Activated CD8-positive, alpha-beta T cell treated with anti-CD3 and anti-CD28 coated beads, Interleukin-2, amount 10 ng/mL, durations not matched to agents 7 days and 5 days (primary cell): Measurements from ENCODE around the gene NONO. TPM values are rescaled to one million over a fixed set of nuclear protein-coding genes. Genes with fewer than 3 reads are reported as not detected.
"Not testable (repeated sequence)": the region's sequence is repeated elsewhere in the genome, so short reads cannot be mapped to it uniquely, and the experiment has no call there.

Experiments used
- ATAC-seq: fragments of 150-1000 bp; cut with Tn5 transposase; one replicate; pipeline ENCODE4 v1.10.0; 2021; ENCODE audit warnings: moderate library complexity
- CTCF ChIA-PET: fragments of 350-600 bp; sonication (Branson Sonifier 250); formaldehyde crosslinking; loops from one replicate; lab custom pipeline; 2021; ENCODE audit warnings: antibody characterized with exemption; lab: Charles Lee
- POLR2A ChIA-PET: fragments of 350-600 bp; sonication (Branson Sonifier 250); formaldehyde crosslinking; loops from one replicate; lab custom pipeline; 2021; ENCODE audit warnings: antibody characterized with exemption; lab: Charles Lee
- DNase-seq: peaks from one replicate; pipeline ENCODE4 v3.0.0-alpha.2; 2020
- H3K27ac Mint-ChIP-seq: one replicate; pipeline ENCODE4 v1.8.0; 2021; ENCODE audit warnings: mild to moderate bottlenecking, mixed read lengths
- H3K27me3 Mint-ChIP-seq: one replicate; pipeline ENCODE4 v1.8.0; 2021; ENCODE audit warnings: low read depth, mixed read lengths
- H3K36me3 Mint-ChIP-seq: one replicate; pipeline ENCODE4 v1.8.0; 2021; ENCODE audit warnings: low read depth, mixed read lengths
- H3K4me1 Mint-ChIP-seq: one replicate; pipeline ENCODE4 v1.8.0; 2021; ENCODE audit warnings: low read depth, mixed read lengths
- H3K4me3 Mint-ChIP-seq: one replicate; pipeline ENCODE4 v1.8.0; 2021; ENCODE audit warnings: mild to moderate bottlenecking, mixed read lengths
- H3K9me3 Mint-ChIP-seq: one replicate; pipeline ENCODE4 v1.8.0; 2022; ENCODE audit warnings: mixed read lengths; ENCODE audit not compliant: insufficient read depth
- total RNA-seq, 2 experiments: library from RNA; stranded (reverse); gene quantifications; one replicate each; pipeline ENCODE4 v1.2.3, GENCODE V29; 2021

NONO gene
- total RNA-seq, 2 experiments from 2014 or later: 446 to 478 TPM

DNA sequence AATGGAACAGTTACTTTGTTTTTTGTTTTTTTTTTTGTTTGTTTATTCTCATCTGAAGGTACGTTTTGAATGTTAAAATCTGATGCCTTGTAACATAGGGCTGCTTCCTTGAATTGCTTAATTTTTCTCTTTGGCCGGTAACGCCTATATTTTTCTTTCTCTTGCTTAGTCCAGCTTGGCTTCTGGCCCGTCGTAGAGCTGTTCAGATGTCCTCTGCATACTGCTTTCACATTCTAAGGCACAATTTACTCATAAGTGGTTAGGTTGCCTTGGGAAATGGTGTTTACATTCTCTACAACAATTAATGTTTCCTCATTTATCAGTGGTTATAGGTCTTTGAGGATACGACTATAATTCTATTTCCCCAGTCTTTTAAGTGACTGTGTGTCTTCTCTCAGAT is 7.9 kb downstream of the NONO start:
- POLR2A ChIA-PET: interaction anchor here (0.6 to 1.0 kb wide), 4 partner anchors 8 to 801 kb away, joined by 3 read pairs; partner anchors contain the start of gene NONO
- H3K36me3 Mint-ChIP-seq: peaks cover 38% of the 10 kb centered on the region
- CTCF ChIA-PET: no interaction called here
- no peak for ATAC-seq
- H3K9me3 Mint-ChIP-seq: no peaks in the 10 kb centered on the region
- H3K4me3 Mint-ChIP-seq: no peak overlapping the region
- peaks cover 6% of the 10 kb centered on the region for H3K4me1 Mint-ChIP-seq
- H3K27ac Mint-ChIP-seq: no peak overlapping the region
- no peaks in the 10 kb centered on the region for H3K27me3 Mint-ChIP-seq
- no peak for DNase-seq

DNA sequence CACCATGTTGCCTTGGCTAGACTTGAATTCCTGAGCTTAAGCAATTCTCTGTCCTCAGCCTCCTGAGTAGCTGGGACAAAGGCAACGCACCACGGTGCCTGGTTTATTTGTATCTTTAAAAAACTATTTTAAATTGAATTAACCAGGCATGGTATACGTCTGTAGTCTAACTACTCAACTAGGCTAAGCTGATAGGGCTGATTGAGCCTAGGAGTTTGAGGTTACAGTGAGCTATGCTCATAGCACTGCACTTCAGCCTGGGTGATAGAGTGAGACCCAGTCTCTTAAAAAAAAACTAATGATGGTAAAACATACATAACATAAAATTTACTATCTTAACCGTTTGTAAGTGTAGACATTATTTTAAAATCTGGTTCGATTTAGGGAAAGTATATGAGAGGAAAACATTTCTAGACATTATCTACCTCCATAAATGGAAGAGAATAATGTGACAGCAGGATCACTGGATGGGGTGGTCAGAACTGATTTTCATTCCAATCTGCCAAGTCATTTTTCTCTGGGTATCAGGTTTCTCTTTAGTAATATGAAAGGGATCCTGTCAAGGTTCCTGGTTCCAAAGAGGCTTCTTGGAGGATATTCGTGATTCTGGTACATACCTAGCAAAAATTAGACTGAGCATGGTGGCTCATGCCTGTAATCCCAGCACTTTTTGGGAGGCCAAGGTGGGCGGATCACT is 9.4 kb downstream of the NONO start:
- ChIA-PET POLR2A (no interaction called here), CTCF (interaction anchor here (0.7 kb wide), 1 partner anchor 44 kb away, joined by 6 read pairs; no protein-coding TSS in a partner anchor)
- Mint-ChIP-seq H3K4me3 (no peak overlapping the region), H3K9me3 (no peaks in the 10 kb centered on the region), H3K4me1 (peaks cover 4% of the 10 kb centered on the region), H3K27ac (no peak overlapping the region), H3K27me3 (no peaks in the 10 kb centered on the region), H3K36me3 (peaks cover 50% of the 10 kb centered on the region)
- DNase-seq (no peak), ATAC-seq (no peak)

DNA sequence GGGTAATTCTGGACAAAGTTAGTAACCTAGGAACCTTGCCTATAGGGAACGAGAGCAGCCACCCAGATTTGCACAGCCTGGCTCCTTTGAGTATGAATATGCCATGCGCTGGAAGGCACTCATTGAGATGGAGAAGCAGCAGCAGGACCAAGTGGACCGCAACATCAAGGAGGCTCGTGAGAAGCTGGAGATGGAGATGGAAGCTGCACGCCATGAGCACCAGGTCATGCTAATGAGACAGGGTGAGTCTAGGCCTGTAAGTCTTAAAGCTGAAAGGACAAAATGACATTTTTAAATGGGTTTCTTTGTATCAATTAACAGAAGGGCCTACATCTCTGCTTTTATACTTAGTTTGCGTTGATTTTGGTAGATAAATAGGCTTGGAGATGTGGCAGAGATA is 13.4 kb downstream of the NONO start:
- Mint-ChIP-seq H3K9me3 (no peaks in the 10 kb centered on the region), H3K27me3 (no peaks in the 10 kb centered on the region), H3K4me1 (peaks cover 11% of the 10 kb centered on the region), H3K4me3 (no peak overlapping the region), H3K27ac (no peak overlapping the region), H3K36me3 (peaks cover 61% of the 10 kb centered on the region)
- ChIA-PET CTCF (no interaction called here), POLR2A (interaction anchor here (0.7 kb wide), 1 partner anchor 14 kb away, joined by 3 read pairs; the partner anchor contains the start of gene NONO)
- ATAC-seq (no peak), DNase-seq (no peak)

DNA sequence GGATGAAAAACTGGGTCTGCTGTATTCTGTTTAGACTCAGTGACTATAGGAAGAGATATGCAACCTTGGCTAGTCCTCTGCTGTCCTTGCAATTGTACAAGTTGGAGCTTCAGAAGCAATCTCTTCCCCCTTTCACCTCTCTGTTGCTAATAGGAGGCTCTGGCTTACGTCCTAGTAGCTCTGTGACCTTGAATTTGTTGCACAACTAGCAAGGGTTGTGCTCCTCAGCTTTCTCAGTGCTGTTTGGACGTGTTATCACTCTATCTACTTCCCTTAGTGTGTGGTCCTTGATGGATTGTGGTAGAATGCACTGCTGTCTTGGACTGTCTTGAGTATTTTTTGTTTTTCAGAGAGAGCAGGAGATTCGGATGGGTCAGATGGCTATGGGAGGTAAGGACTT is 14.7 kb downstream of the NONO start:
- Mint-ChIP-seq H3K9me3 (no peaks in the 10 kb centered on the region), H3K27me3 (no peaks in the 10 kb centered on the region), H3K4me3 (no peak overlapping the region), H3K4me1 (peaks cover 24% of the 10 kb centered on the region), H3K27ac (no peak overlapping the region), H3K36me3 (peaks cover 67% of the 10 kb centered on the region)
- ChIA-PET CTCF (no interaction called here), POLR2A (interaction anchor here (0.6 kb wide), 1 partner anchor 187 kb away, joined by 3 read pairs; the partner anchor contains the start of gene IL2RG)
- no peak for DNase-seq
- ATAC-seq: no peak

DNA sequence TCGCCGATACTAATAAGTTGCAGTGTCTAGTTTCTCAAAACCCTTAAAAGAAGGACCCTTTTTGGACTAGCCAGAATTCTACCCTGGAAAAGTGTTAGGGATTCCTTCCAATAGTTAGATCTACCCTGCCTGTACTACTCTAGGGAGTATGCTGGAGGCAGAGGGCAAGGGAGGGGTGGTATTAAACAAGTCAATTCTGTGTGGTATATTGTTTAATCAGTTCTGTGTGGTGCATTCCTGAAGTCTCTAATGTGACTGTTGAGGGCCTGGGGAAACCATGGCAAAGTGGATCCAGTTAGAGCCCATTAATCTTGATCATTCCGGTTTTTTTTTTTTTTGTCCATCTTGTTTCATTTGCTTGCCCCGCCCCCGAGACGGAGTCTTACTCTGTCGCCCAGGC is 16.6 kb downstream of the NONO start:
- peaks cover 27% of the 10 kb centered on the region for H3K4me1 Mint-ChIP-seq
- CTCF ChIA-PET, DNase-seq, H3K27me3 Mint-ChIP-seq, H3K4me3 Mint-ChIP-seq, H3K9me3 Mint-ChIP-seq, ATAC-seq, H3K27ac Mint-ChIP-seq: not testable (repeated sequence)
- peaks cover 71% of the 10 kb centered on the region for H3K36me3 Mint-ChIP-seq
- POLR2A ChIA-PET: interaction anchor here (0.5 kb wide), 1 partner anchor 87 kb away, joined by 3 read pairs; no protein-coding TSS in a partner anchor

DNA sequence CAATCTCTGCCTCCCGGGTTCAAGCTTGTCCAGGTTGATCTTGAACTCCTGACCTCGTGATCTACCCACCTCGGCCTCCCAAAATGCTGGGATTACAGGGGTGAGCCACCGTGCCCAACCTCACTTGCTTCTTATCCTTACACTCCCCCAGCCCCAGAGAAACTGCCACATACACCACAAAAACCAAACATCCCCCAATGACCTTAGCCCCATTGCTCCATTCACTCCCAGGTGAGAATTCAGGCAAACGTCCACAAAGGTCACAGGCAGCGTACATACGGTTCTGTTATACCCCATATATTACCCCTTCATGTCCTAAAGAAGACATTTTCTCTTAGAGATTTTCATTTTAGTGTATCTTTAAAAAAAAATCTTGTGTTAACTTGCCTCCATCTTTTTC is 17.1 kb downstream of the NONO start:
- peaks cover 74% of the 10 kb centered on the region for H3K36me3 Mint-ChIP-seq
- peak overlapping the region; percentile 46 for H3K27ac Mint-ChIP-seq
- POLR2A ChIA-PET, ATAC-seq, H3K4me3 Mint-ChIP-seq, H3K9me3 Mint-ChIP-seq, DNase-seq, CTCF ChIA-PET, H3K27me3 Mint-ChIP-seq: not testable (repeated sequence)
- H3K4me1 Mint-ChIP-seq: peaks cover 27% of the 10 kb centered on the region

DNA sequence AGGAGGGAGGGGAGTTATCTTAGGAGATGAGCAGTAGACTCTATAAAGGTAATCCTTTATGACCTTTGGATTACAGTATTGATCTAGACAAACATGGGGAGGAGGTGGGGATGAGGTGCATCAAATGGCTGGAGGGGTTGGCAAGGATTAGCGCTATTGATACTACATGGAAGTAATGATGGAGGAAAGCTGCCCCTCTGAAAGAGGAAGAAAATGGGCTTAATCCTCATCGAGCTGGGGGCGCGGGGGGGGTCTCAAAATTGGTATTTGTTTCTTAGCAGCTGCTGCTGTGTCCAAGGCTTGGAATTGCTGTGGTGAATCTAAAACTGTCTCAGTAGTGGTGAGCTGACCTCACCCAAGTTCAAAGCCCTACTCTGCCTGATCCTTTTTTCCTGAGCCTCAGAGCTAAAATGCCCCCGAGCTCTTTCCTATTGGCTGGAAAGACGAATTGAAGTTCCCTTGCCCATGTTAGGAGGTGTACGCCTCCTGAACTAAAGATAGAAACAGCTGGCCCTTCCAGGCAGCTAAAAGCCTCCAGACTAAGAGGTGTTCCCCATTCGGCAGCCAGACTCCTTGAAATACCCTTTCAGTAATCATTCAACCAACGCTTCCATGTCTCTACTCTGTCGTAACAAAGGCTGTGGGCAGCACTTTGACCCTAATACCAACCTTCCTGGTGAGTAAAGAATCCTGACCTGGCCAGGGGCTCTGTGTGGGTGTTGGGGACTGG is 17.9 kb downstream of the NONO start, which contains the start of gene ITGB1BP2:
Gene ITGB1BP2, plus strand, starts transcription at position 556 of the 730 bp plus-strand sequence. Its CDS starts 57 bp downstream, at position 613.
- no peaks in the 10 kb centered on the region for H3K9me3 Mint-ChIP-seq
- CTCF ChIA-PET: no interaction called here
- H3K27me3 Mint-ChIP-seq: no peaks in the 10 kb centered on the region
- POLR2A ChIA-PET: interaction anchor here (0.9 to 2.0 kb wide), 2 partner anchors 13 to 18 kb away, joined by 3 to 8 read pairs; partner anchors contain the start of gene NONO
- peaks cover 71% of the 10 kb centered on the region for H3K36me3 Mint-ChIP-seq
- ATAC-seq: peak; percentile 6
- H3K27ac Mint-ChIP-seq: peak within 1 kb of the TSS; percentile 63
- peaks cover 27% of the 10 kb centered on the region for H3K4me1 Mint-ChIP-seq
- no peak within 1 kb of the TSS for H3K4me3 Mint-ChIP-seq
- DNase-seq: no peak

DNA sequence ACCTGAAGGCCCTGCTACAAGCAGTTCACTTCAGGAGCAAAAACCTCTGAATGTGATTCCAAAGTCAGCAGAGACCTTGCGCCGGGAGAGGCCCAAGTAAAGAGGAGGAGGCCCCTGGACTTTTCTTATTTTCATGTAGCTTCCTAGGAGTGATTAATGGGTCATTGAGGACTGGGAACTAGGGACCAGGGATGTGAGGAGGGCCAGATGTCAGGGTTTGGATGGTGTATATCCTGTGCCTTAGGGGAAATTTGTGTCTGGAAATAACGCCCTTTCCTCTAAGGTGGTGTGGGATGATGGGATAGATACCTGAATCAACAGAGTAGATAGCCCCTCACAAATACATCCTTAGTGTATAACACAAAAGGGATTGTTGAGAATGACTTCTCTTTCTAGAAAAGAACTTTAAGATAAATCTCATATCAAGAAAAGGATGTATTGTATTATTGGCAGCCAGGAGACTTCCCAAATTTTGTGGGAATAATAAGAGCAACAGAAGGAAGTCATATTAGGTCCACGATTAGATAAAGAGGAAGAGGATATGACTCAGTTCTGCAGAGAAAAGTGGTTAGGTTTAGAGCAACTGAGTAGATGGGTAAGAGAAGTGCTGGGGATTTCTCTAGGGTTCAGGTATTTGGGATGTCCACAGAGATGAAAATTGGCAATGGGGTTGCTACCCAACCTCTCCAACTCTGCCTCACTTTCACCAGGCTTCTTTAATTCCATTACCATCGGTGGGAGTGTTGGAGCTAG is 19.2 kb downstream of the NONO start:
- H3K27me3 Mint-ChIP-seq: no peaks in the 10 kb centered on the region
- DNase-seq (no peak), ATAC-seq (peak; percentile 18)
- peaks cover 59% of the 10 kb centered on the region for H3K36me3 Mint-ChIP-seq
- POLR2A ChIA-PET: interaction anchor here (0.9 to 2.0 kb wide), 2 partner anchors 14 to 19 kb away, joined by 3 to 8 read pairs; partner anchors contain the start of gene NONO
- H3K4me3 Mint-ChIP-seq: no peak overlapping the region
- H3K9me3 Mint-ChIP-seq: no peaks in the 10 kb centered on the region
- H3K27ac Mint-ChIP-seq: peak overlapping the region; percentile 63
- CTCF ChIA-PET: no interaction called here
- H3K4me1 Mint-ChIP-seq: peaks cover 27% of the 10 kb centered on the region

DNA sequence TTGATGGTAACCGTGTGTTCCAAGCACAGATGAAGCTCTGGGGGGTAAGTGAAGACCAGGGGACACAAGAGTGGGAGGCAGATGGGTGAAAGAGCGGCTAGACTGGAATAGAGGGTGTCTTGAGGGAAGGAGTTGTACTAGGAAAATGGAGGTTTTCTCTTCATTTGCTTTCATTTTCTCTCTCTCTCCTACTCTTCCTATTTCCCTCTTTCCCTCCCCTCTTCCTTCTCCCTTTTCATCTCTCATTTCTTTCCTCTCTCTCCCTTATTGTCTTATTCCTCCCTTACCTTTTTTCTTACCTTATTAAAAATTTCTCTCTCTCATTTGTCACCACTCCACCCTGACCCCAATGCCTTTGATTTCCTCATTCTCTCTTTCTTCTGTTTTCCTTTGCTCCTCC is 21.1 kb downstream of the NONO start:
- CTCF ChIA-PET: no interaction called here
- no peaks in the 10 kb centered on the region for H3K9me3 Mint-ChIP-seq
- H3K27me3 Mint-ChIP-seq: no peaks in the 10 kb centered on the region
- DNase-seq: no peak
- no peak for ATAC-seq
- H3K27ac Mint-ChIP-seq: peak overlapping the region; percentile 27
- H3K36me3 Mint-ChIP-seq: peaks cover 50% of the 10 kb centered on the region
- H3K4me1 Mint-ChIP-seq: peaks cover 27% of the 10 kb centered on the region
- no peak overlapping the region for H3K4me3 Mint-ChIP-seq
- POLR2A ChIA-PET: no interaction called here

DNA sequence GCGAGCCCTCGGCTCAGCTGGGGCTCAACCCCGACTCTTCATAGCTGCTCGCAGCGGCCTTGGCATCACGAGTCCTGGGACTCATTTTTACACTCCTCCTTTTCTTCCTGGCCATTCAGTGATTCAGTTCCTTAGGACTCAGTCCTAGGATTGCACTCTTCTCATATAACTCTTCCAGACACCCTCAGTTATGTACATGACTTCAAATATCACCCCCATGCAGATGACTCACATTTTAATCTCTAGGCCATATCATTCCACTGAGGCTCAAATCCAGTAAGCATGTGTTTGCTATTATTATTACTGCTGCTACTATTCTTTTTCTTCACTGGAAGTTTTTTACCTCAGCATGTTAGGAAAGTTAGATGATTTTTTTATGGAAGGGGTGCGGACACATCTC is 32.5 kb downstream of the NONO start:
- no peak for DNase-seq
- Mint-ChIP-seq H3K27me3 (no peaks in the 10 kb centered on the region), H3K27ac (no peak overlapping the region), H3K36me3 (peaks cover 9% of the 10 kb centered on the region), H3K9me3 (no peaks in the 10 kb centered on the region), H3K4me1 (no peaks in the 10 kb centered on the region), H3K4me3 (no peak overlapping the region)
- no peak for ATAC-seq
- CTCF ChIA-PET: no interaction called here
- POLR2A ChIA-PET: no interaction called here

DNA sequence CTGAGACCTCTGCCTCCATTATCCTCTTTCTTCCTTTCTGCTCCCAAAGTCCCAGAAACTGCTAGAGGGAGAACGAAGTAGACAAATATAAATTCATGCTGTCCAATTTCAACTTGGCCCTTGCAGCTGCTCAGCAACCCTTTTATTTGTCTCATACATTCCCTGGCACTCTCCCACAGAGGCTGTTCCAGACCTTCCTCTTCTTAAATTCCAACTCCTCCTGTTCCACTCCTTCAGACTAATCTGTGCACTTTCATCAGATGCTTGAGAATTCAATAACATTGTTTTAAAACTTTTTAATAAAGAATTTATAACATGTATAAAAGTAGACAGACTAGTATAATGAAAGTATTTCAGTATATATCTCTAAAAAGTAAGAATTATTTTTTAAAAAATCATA is 33.5 kb downstream of the NONO start:
- H3K27me3 Mint-ChIP-seq, CTCF ChIA-PET, H3K4me3 Mint-ChIP-seq, POLR2A ChIA-PET, H3K36me3 Mint-ChIP-seq, ATAC-seq, H3K4me1 Mint-ChIP-seq, DNase-seq, H3K27ac Mint-ChIP-seq, H3K9me3 Mint-ChIP-seq: not testable (repeated sequence)
